Measurements from ENCODE around the gene RNF207.

GRCh38 chr1:6251233-6251632 is 45.3 kb downstream of the RNF207 start:
- TF ChIP-seq, protein P1, sequence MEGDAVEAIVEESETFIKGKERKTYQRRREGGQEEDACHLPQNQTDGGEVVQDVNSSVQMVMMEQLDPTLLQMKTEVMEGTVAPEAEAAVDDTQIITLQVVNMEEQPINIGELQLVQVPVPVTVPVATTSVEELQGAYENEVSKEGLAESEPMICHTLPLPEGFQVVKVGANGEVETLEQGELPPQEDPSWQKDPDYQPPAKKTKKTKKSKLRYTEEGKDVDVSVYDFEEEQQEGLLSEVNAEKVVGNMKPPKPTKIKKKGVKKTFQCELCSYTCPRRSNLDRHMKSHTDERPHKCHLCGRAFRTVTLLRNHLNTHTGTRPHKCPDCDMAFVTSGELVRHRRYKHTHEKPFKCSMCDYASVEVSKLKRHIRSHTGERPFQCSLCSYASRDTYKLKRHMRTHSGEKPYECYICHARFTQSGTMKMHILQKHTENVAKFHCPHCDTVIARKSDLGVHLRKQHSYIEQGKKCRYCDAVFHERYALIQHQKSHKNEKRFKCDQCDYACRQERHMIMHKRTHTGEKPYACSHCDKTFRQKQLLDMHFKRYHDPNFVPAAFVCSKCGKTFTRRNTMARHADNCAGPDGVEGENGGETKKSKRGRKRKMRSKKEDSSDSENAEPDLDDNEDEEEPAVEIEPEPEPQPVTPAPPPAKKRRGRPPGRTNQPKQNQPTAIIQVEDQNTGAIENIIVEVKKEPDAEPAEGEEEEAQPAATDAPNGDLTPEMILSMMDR (IDR thresholded peaks at IDR 0.05) = no peak
- TF ChIP-seq POLR2A (IDR thresholded peaks at IDR 0.05; ENCODE audit: low read depth) = no peak

Data from esophagus muscularis mucosa (tissue), 3 donors.